Ovary (tissue), 10 donors: ENCODE data around the gene SUSD6. TPM values are rescaled to one million over a fixed set of nuclear protein-coding genes. Genes with fewer than 3 reads are reported as not detected.
A peak's percentile ranks its signal among the peaks of the same experiment; 100 is the strongest.

Source experiments
- DNase-seq, 5 donors: peaks; one replicate each; pipeline ENCODE4 v3.0.0-alpha.2; 2019 to 2020
- H3K27ac ChIP-seq, 2 donors: fragments of 200-600 bp; one replicate each; pipeline versions ENCODE4 v1.5.1 to v1.8.0; 2019 to 2022
- H3K27me3 ChIP-seq: fragments of 200-600 bp; one replicate; pipeline ENCODE4 v1.8.0; 2022
- H3K36me3 ChIP-seq: fragments of 200-600 bp; sonication (generic); one replicate; pipeline ENCODE4 v1.5.1; 2019
- H3K4me1 ChIP-seq: one replicate; pipeline ENCODE4 v1.8.1; 2013; ENCODE audit warnings: mild to moderate bottlenecking, moderate library complexity; ENCODE audit not compliant: insufficient read depth
- H3K4me3 ChIP-seq: fragments of 200-600 bp; sonication (generic); one replicate; pipeline ENCODE4 v1.5.1; 2017
- H3K9me3 ChIP-seq, 2 donors: fragments of 200-600 bp in 1 of 2; sonication (generic) in 1 of 2; one replicate each; pipeline versions ENCODE4 v1.5.1 to v1.8.1; 2013 to 2019; ENCODE audit warnings: mild to moderate bottlenecking in 1 of 2, moderate library complexity in 1 of 2
- CTCF ChIP-seq, 3 donors: fragments of 450-650 bp in 2 of 3; fragments of 200-600 bp in 1 of 3; IDR thresholded peaks; one replicate each; pipeline versions ENCODE4 v1.5.1 to v1.8.0; 2016 to 2022; ENCODE audit warnings: antibody characterized with exemption in 3 of 3, mild to moderate bottlenecking in 1 of 3
- EP300 ChIP-seq: sonication (generic); formaldehyde crosslinking; IDR thresholded peaks from one replicate; pipeline ENCODE4 v1.6.1; 2017; ENCODE audit warnings: antibody characterized with exemption
- POLR2A ChIP-seq: fragments of 450-650 bp; IDR thresholded peaks from one replicate; pipeline ENCODE4 v1.6.1; 2017; ENCODE audit warnings: antibody characterized with exemption, mild to moderate bottlenecking, moderate library complexity
- WGBS, 3 donors: extraction: QIAGEN DNeasy Blood & Tissue Kit in 1 of 3; methylation state at CpG; one replicate each; pipeline versions ENCODE4 v1.1.5 to v1.1.7; 2013 to 2017; 5-methylcytosine and 5-hydroxymethylcytosine counted together
- intact Hi-C, 4 donors: fragments of 100-400 bp; cut with DNase I; formaldehyde crosslinking; loops; one replicate each; pipeline versions ENCODE4 v1.11.0 to v1.15.1; 2022 to 2023
- long read RNA-seq, 3 donors: library from polyadenylated mRNA in 2 of 3; unstranded in 2 of 3; transcript quantifications; one replicate each; pipeline ENCODE4 v2.0.0 and lab custom pipeline, GENCODE V29; 2021 to 2026
- polyA plus RNA-seq, 2 donors: library from polyadenylated mRNA; stranded (reverse); fragments of 200-250 nt in 1 of 2; fragments of 350-450 nt in 1 of 2; fragmentation: Illumina TruSeq in 1 of 2; extraction: RNeasy Lipid Tissue Mini Kit (QIAGEN cat#74804) in 1 of 2; gene quantifications; one replicate each; pipeline ENCODE4 v1.2.3, GENCODE V29; 2013 to 2014
- total RNA-seq, 7 donors: library from RNA; depleted of rRNA in 2 of 7; stranded (reverse); fragments of >200 nt in 2 of 7; fragmentation: NEBNext Ultra II Directional in 3 of 7; extraction: Animal tissue kit (Norgen Biotek cat#: 25700) in 3 of 7; gene quantifications; one replicate each; pipeline versions ENCODE4 v1.1.0 to v1.2.4, GENCODE V29; 2016 to 2023
- donor health status: DM: no; HTN: no; CAD: no; lungs with moderate emphysema.
- donor health status: DM: no; HTN: no; CAD: no.
- donor health status: Bipolar disorder and iron deficiency.
- donor health status: DM: yes; HTN: yes; CAD: no.
- donor health status: DM: no; HTN: no; CAD: no.
- donor health status: DM: yes; HTN: yes; CAD: no.

The SUSD6 gene, protein sequence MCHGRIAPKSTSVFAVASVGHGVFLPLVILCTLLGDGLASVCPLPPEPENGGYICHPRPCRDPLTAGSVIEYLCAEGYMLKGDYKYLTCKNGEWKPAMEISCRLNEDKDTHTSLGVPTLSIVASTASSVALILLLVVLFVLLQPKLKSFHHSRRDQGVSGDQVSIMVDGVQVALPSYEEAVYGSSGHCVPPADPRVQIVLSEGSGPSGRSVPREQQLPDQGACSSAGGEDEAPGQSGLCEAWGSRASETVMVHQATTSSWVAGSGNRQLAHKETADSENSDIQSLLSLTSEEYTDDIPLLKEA
- total RNA-seq (10 to 100 TPM; 18.0 to 35.3 (median 29.9) TPM), polyA plus RNA-seq (10 to 100 TPM; 12.6 to 20.3 TPM)
- long read RNA-seq, donor 1, partial matches to known transcripts: 0 of 12 reads
- long read RNA-seq, donor 1, other reads (novel, unspliced or antisense): 10 of 12 reads
- long read RNA-seq, donor 2, full-length matches to known transcripts: 6 of 6 reads
- long read RNA-seq, donor 2, partial matches to known transcripts: 0 of 6 reads
- long read RNA-seq, donor 2, other reads (novel, unspliced or antisense): 0 of 6 reads
- long read RNA-seq, donor 3, full-length matches to known transcripts: 11 of 33 reads
- long read RNA-seq, donor 3, partial matches to known transcripts: 17 of 33 reads
- long read RNA-seq, donor 3, other reads (novel, unspliced or antisense): 5 of 33 reads

- peak; percentile 88 to 92 (median 90) for DNase-seq
- TF ChIP-seq POLR2A (peak; percentile 39), EP300 (peak; percentile 52), CTCF (IDR thresholded peaks at IDR 0.05) (no peak)
- Histone ChIP-seq H3K4me1 (peaks cover 14% of the 10 kb centered on the region), H3K27ac (peak within 1 kb of the TSS; percentile 87 to 93), H3K36me3 (no peaks in the 10 kb centered on the region), H3K4me3 (peak within 1 kb of the TSS; percentile 62), H3K27me3 (no peaks in the 10 kb centered on the region), H3K9me3 (no peaks in the 10 kb centered on the region)
- intact Hi-C loops: loop anchor here in 2 of 4 donors (5.0 to 10.0 kb wide), 2 partner anchors 103 to 116 kb away; no protein-coding TSS in a partner anchor
- 0 to 1% (median 0%) methylated on average over 60 to 105 of the region's 105 CpGs for WGBS, 3 donors
Measured at GRCh38 chr14:69611172-69612013, at the start of gene SUSD6. Gene SUSD6 (plus strand): TSS chr14:69611596. CDS start chr14:69658593, 46,997 bp downstream.

DNA sequence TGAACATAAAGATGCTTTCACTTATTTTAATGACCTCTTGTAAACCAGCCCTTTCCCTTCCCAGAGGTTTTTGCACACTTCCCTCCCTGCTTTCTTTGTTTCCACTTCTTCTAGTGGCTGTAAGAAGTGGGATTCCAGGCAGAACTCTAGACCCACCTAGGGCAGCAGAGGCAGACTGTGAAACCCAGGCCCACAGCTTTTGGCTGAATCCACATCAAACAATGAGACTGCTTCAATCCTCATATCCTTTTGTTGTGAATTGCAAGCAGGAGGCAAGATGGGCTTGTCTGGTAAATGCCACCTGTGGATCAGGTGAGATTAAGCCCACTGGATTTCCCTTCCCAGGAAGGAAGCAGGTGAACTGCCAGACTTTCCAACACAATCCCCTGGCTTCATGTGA, 49.5 kb upstream of the SUSD6 start:
- intact Hi-C loops: no loop called here
- Histone ChIP-seq H3K27ac (no peak overlapping the region), H3K4me3 (no peak overlapping the region), H3K9me3 (no peaks in the 10 kb centered on the region), H3K27me3 (no peaks in the 10 kb centered on the region), H3K36me3 (no peaks in the 10 kb centered on the region), H3K4me1 (no peaks in the 10 kb centered on the region)
- DNase-seq: no peak
- TF ChIP-seq EP300 (no peak), CTCF (IDR thresholded peaks at IDR 0.05) (no peak)

- no peaks in the 10 kb centered on the region for H3K36me3 ChIP-seq
- WGBS, 3 donors: 72 to 81% (median 80%) methylated on average over 5 of the region's 5 CpGs
- H3K9me3 ChIP-seq: no peaks in the 10 kb centered on the region
- no peak overlapping the region for H3K4me3 ChIP-seq
- TF ChIP-seq EP300 (no peak), CTCF (IDR thresholded peaks at IDR 0.05) (no peak), POLR2A (no peak)
- H3K27ac ChIP-seq: no peak overlapping the region
- no peaks in the 10 kb centered on the region for H3K27me3 ChIP-seq
- intact Hi-C loops: no loop called here
- no peak for DNase-seq
- peaks cover 9% of the 10 kb centered on the region for H3K4me1 ChIP-seq
Measured at GRCh38 chr14:69567563-69567962, 43.8 kb upstream of the SUSD6 start.

- intact Hi-C loops: loop anchor here in 2 of 4 donors (5.0 to 10.0 kb wide), 2 partner anchors 325 to 328 kb away; no protein-coding TSS in a partner anchor
- peaks cover under 1% of the 10 kb centered on the region for H3K27me3 ChIP-seq
Measured at GRCh38 chr14:69569859-69570258, 41.5 kb upstream of the SUSD6 start.

More at GRCh38 chr14:69569859-69570258, 41.5 kb upstream of the SUSD6 start:
- H3K27ac ChIP-seq: no peak overlapping the region
- H3K4me3 ChIP-seq: no peak overlapping the region
- 37 to 57% (median 43%) methylated on average over 2 of the region's 2 CpGs for WGBS, 3 donors
- no peak for TF ChIP-seq EP300
- no peak for TF ChIP-seq POLR2A
- no peak for TF ChIP-seq CTCF (IDR thresholded peaks at IDR 0.05)
- DNase-seq: no peak
- H3K36me3 ChIP-seq: no peaks in the 10 kb centered on the region
- H3K4me1 ChIP-seq: peaks cover 14% of the 10 kb centered on the region
- no peaks in the 10 kb centered on the region for H3K9me3 ChIP-seq
